ENCODE results near the gene RETREG3.
A peak's percentile ranks its signal among the peaks of the same experiment; 100 is the strongest.
"Not testable (repeated sequence)": the region's sequence is repeated elsewhere in the genome, so short reads cannot be mapped to it uniquely, and the experiment has no call there.

Gene RETREG3

GRCh38 chr17:42554250-42555121, 54.7 kb downstream of the RETREG3 start:
- Histone ChIP-seq H3K4me1 (ENCODE audit: low read length) (no peaks in the 10 kb centered on the region), H3F3A (ENCODE audit: insufficient read depth, low read length) (no peaks in the 10 kb centered on the region), H4K20me1 (ENCODE audit: insufficient read depth, low read length) (no peaks in the 10 kb centered on the region), H3K4me3 (ENCODE audit: low read length) (peak overlapping the region; percentile 86), H3K4me2 (ENCODE audit: low read depth, low read length) (peak overlapping the region; percentile 83), H3K9me2 (replicated peaks; ENCODE audit: insufficient read depth, low read length) (no peaks in the 10 kb centered on the region), H3K9ac (ENCODE audit: low read length) (peak overlapping the region; percentile 66), H3K36me3 (replicated peaks; ENCODE audit: insufficient read depth, low read length) (no peaks in the 10 kb centered on the region), H3K79me2 (ENCODE audit: low read length) (peaks cover 10% of the 10 kb centered on the region), H3K9me3 (replicated peaks; ENCODE audit: insufficient read depth, low read length) (no peaks in the 10 kb centered on the region), H3K27ac (ENCODE audit: low read length) (peak overlapping the region; percentile 6; the same call in 1 of the 2 replicates), H3K27me3 (replicated peaks; ENCODE audit: insufficient read depth, low read length) (no peaks in the 10 kb centered on the region), H2AFZ (ENCODE audit: low read length) (peak overlapping the region; percentile 76)
- no peak for TF ChIP-seq EZH2 (optimal IDR thresholded peaks at IDR 0.05; ENCODE audit: low read depth, low read length)
- TF ChIP-seq EZH2phosphoT487 (IDR thresholded peaks at IDR 0.05; ENCODE audit: low read length), result no peak
- TF ChIP-seq CTCF (IDR thresholded peaks at IDR 0.05; ENCODE audit: low read length), result no peak
- peak; percentile 79 for DNase-seq

GRCh38 chr17:42553866-42554249, 55.3 kb downstream of the RETREG3 start:
- TF ChIP-seq EZH2 (optimal IDR thresholded peaks at IDR 0.05; ENCODE audit: low read depth, low read length) (no peak), EZH2phosphoT487 (IDR thresholded peaks at IDR 0.05; ENCODE audit: low read length) (no peak), CTCF (IDR thresholded peaks at IDR 0.05; ENCODE audit: low read length) (no peak)
- peak overlapping the region; percentile 76; the same call in 1 of the 2 replicates for H2AFZ ChIP-seq (ENCODE audit: low read length)

GRCh38 chr17:42553161-42553818, 55.9 kb downstream of the RETREG3 start:
- H3K36me3 ChIP-seq (replicated peaks; ENCODE audit: insufficient read depth, low read length), result no peaks in the 10 kb centered on the region
- TF ChIP-seq EZH2 (optimal IDR thresholded peaks at IDR 0.05; ENCODE audit: low read depth, low read length) (no peak), CTCF (IDR thresholded peaks at IDR 0.05; ENCODE audit: low read length) (no peak), EZH2phosphoT487 (IDR thresholded peaks at IDR 0.05; ENCODE audit: low read length) (no peak)
- no peaks in the 10 kb centered on the region for H3K9me2 ChIP-seq (replicated peaks; ENCODE audit: insufficient read depth, low read length)
- H3K9me3 ChIP-seq (replicated peaks; ENCODE audit: insufficient read depth, low read length), result no peaks in the 10 kb centered on the region
- no peak for DNase-seq
- H3K27me3 ChIP-seq (replicated peaks; ENCODE audit: insufficient read depth, low read length), result no peaks in the 10 kb centered on the region
- H2AFZ ChIP-seq (ENCODE audit: low read length), result no peak overlapping the region
- no peak overlapping the region for H3K27ac ChIP-seq (ENCODE audit: low read length)
- H3K4me2 ChIP-seq (ENCODE audit: low read depth, low read length), result no peak overlapping the region
- no peak overlapping the region for H3K4me3 ChIP-seq (ENCODE audit: low read length)
- 0 out of 2 replicates have a peak, but pooled peaks cover 4% of the 10 kb centered on the region for H3K4me1 ChIP-seq (ENCODE audit: low read length)
- H4K20me1 ChIP-seq (ENCODE audit: insufficient read depth, low read length), result no peaks in the 10 kb centered on the region
- H3F3A ChIP-seq (ENCODE audit: insufficient read depth, low read length), result no peaks in the 10 kb centered on the region
- peaks cover 10% of the 10 kb centered on the region for H3K79me2 ChIP-seq (ENCODE audit: low read length)
- H3K9ac ChIP-seq (ENCODE audit: low read length), result no peak overlapping the region

More at GRCh38 chr17:42553866-42554249, 55.3 kb downstream of the RETREG3 start:
- Histone ChIP-seq H3K9me2 (replicated peaks; ENCODE audit: insufficient read depth, low read length) (no peaks in the 10 kb centered on the region), H3K9ac (ENCODE audit: low read length) (peak overlapping the region; percentile 66; the same call in 1 of the 2 replicates), H3K36me3 (replicated peaks; ENCODE audit: insufficient read depth, low read length) (no peaks in the 10 kb centered on the region), H3K27me3 (replicated peaks; ENCODE audit: insufficient read depth, low read length) (no peaks in the 10 kb centered on the region), H4K20me1 (ENCODE audit: insufficient read depth, low read length) (no peaks in the 10 kb centered on the region), H3K27ac (ENCODE audit: low read length) (no peak overlapping the region), H3K79me2 (ENCODE audit: low read length) (peaks cover 10% of the 10 kb centered on the region), H3F3A (ENCODE audit: insufficient read depth, low read length) (no peaks in the 10 kb centered on the region), H3K4me3 (ENCODE audit: low read length) (peak overlapping the region; percentile 86), H3K9me3 (replicated peaks; ENCODE audit: insufficient read depth, low read length) (no peaks in the 10 kb centered on the region), H3K4me1 (ENCODE audit: low read length) (0 out of 2 replicates have a peak, but pooled peaks cover 3% of the 10 kb centered on the region), H3K4me2 (ENCODE audit: low read depth, low read length) (peak overlapping the region; percentile 83)
- DNase-seq, result no peak

GRCh38 chr17:42552736-42553135, 56.4 kb downstream of the RETREG3 start, which contains the start of gene HSD17B1:
Gene HSD17B1 (plus strand): TSS chr17:42552923. CDS start chr17:42552934, 11 bp downstream.
- not testable (repeated sequence) for H3K27ac ChIP-seq (ENCODE audit: low read length); H2AFZ ChIP-seq (ENCODE audit: low read length); H3K9ac ChIP-seq (ENCODE audit: low read length); H3F3A ChIP-seq (ENCODE audit: insufficient read depth, low read length); H3K9me2 ChIP-seq (replicated peaks; ENCODE audit: insufficient read depth, low read length); H3K79me2 ChIP-seq (ENCODE audit: low read length); H3K4me1 ChIP-seq (ENCODE audit: low read length); H4K20me1 ChIP-seq (ENCODE audit: insufficient read depth, low read length); H3K27me3 ChIP-seq (replicated peaks; ENCODE audit: insufficient read depth, low read length); H3K4me3 ChIP-seq (ENCODE audit: low read length); H3K9me3 ChIP-seq (replicated peaks; ENCODE audit: insufficient read depth, low read length); DNase-seq; H3K36me3 ChIP-seq (replicated peaks; ENCODE audit: insufficient read depth, low read length)
- H3K4me2 ChIP-seq (ENCODE audit: low read depth, low read length), result peak within 1 kb of the TSS; percentile 83; the same call in 1 of the 2 replicates

Data from MM.1S (cell line).